SK-N-SH (cell line): Measurements from ENCODE around the gene PRKAG1.

Experiments used
- CTCF ChIP-seq: fragments of 200-600 bp; sonication (generic); IDR thresholded peaks from 2 replicates; pipeline ENCODE4 v1.6.1; 2017; ENCODE audit warnings: antibody characterized with exemption, mild to moderate bottlenecking, moderate library complexity
- EZH2phosphoT487 ChIP-seq: fragments of 200-600 bp; sonication (generic); IDR thresholded peaks from 2 replicates; pipeline ENCODE4 v1.6.1; 2017; ENCODE audit warnings: low read depth, mixed run types, mild to moderate bottlenecking, antibody characterized with exemption, moderate library complexity, borderline replicate concordance
- YY1 ChIP-seq: IDR thresholded peaks from 2 replicates; pipeline ENCODE4 v1.4.0; 2012; ENCODE audit warnings: low read depth, mild to moderate bottlenecking

- no peak for TF ChIP-seq EZH2phosphoT487
- TF ChIP-seq CTCF = no peak
- TF ChIP-seq YY1 = no peak
Observed at GRCh38 chr12:49041036-49041880, 22.7 kb upstream of the PRKAG1 start.
